Liver (tissue), 9 donors: ENCODE data around the gene SCP2D1. TPM values are rescaled to one million over a fixed set of nuclear protein-coding genes. Genes with fewer than 3 reads are reported as not detected.

Source experiments
- DNase-seq: peaks from one replicate; pipeline ENCODE4 v3.0.0-alpha.2; 2017; ENCODE audit warnings: low spot score
- H3K27ac ChIP-seq, 2 donors: one replicate each; pipeline ENCODE4 v1.7.0; 2013; ENCODE audit warnings: inconsistent platforms in 2 of 2, low read length in 2 of 2, control low read depth in 1 of 2, low read depth in 1 of 2, mild to moderate bottlenecking in 1 of 2
- H3K27me3 ChIP-seq, 4 donors: one replicate each; pipeline versions ENCODE4 v1.6.1 to v1.7.0; 2013; ENCODE audit warnings: low read length in 3 of 4, inconsistent platforms in 1 of 4, mild to moderate bottlenecking in 1 of 4, moderate library complexity in 1 of 4; ENCODE audit not compliant: control insufficient read depth in 4 of 4, insufficient read depth in 4 of 4
- H3K36me3 ChIP-seq, 4 donors: one replicate each; pipeline versions ENCODE4 v1.6.1 to v1.7.0; 2013; ENCODE audit warnings: low read length in 3 of 4, mild to moderate bottlenecking in 3 of 4, low read depth in 1 of 4, moderate library complexity in 1 of 4; ENCODE audit not compliant: control insufficient read depth in 4 of 4, insufficient read depth in 3 of 4
- H3K4me1 ChIP-seq, 4 donors: one replicate each; pipeline versions ENCODE4 v1.6.1 to v1.7.0; 2013; ENCODE audit warnings: low read length in 3 of 4, mild to moderate bottlenecking in 3 of 4, moderate library complexity in 1 of 4; ENCODE audit not compliant: control insufficient read depth in 4 of 4, insufficient read depth in 4 of 4
- H3K4me3 ChIP-seq, 3 donors: one replicate each; pipeline versions ENCODE4 v1.6.1 to v1.7.0; 2013; ENCODE audit warnings: low read length in 3 of 3, control low read depth in 1 of 3, low read depth in 1 of 3, mild to moderate bottlenecking in 1 of 3
- H3K9ac ChIP-seq, 2 donors: one replicate each; pipeline ENCODE4 v1.7.0; 2013; ENCODE audit warnings: low read length in 2 of 2, mild to moderate bottlenecking in 2 of 2, moderate library complexity in 2 of 2, control low read depth in 1 of 2, low read depth in 1 of 2
- H3K9me3 ChIP-seq, 4 donors: one replicate each; pipeline versions ENCODE4 v1.6.1 to v1.7.0; 2013; ENCODE audit warnings: low read length in 3 of 4; ENCODE audit not compliant: control insufficient read depth in 4 of 4
- EGR1 ChIP-seq, 2 donors: IDR thresholded peaks; 2 replicates each; pipeline ENCODE4 v1.6.1; 2016 to 2018; ENCODE audit warnings: antibody characterized with exemption in 2 of 2, low read depth in 2 of 2
- HNF4A ChIP-seq, 2 donors: conservative IDR thresholded peaks; 2 replicates each; pipeline ENCODE4 v1.6.1; 2016; ENCODE audit warnings: antibody characterized with exemption in 2 of 2, mild to moderate bottlenecking in 2 of 2
- HNF4G ChIP-seq: IDR thresholded peaks from 2 replicates; pipeline ENCODE4 v1.6.1; 2016; ENCODE audit warnings: antibody characterized with exemption
- NR2F2 ChIP-seq: IDR thresholded peaks from 2 replicates; pipeline ENCODE4 v1.6.1; 2016; ENCODE audit warnings: antibody characterized with exemption
- RXRA ChIP-seq, 2 donors: IDR thresholded peaks; 2 replicates each; pipeline ENCODE4 v1.6.1; 2017 to 2018; ENCODE audit warnings: antibody characterized with exemption in 2 of 2, mild to moderate bottlenecking in 1 of 2
- YY1 ChIP-seq: IDR thresholded peaks from 2 replicates; pipeline ENCODE4 v1.6.1; 2016; ENCODE audit warnings: antibody characterized with exemption, mild to moderate bottlenecking
- WGBS: extraction: QIAGEN DNeasy Blood & Tissue Kit; methylation state at CpG from one replicate; pipeline ENCODE4 v1.1.7; 2013; 5-methylcytosine and 5-hydroxymethylcytosine counted together
- polyA plus RNA-seq, 2 donors: library from polyadenylated mRNA; stranded (reverse) in 1 of 2; unstranded in 1 of 2; fragments of 200-250 nt in 1 of 2; fragments of >200 nt in 1 of 2; fragmentation: Nextera tagmentation in 1 of 2; extraction: Ambion mirVana in 1 of 2; gene quantifications; one replicate each; pipeline versions ENCODE4 v1.2.1 to v1.2.3, GENCODE V29; 2013 to 2015
- total RNA-seq, 2 donors: library from RNA; depleted of rRNA; stranded (reverse); fragments of >200 nt; gene quantifications; one replicate each; pipeline ENCODE4 v1.2.3, GENCODE V29; 2014
- TF ChIP-seq, protein P1 (sequence below): IDR thresholded peaks from 2 replicates; pipeline ENCODE4 v1.6.1; 2016; ENCODE audit warnings: antibody characterized with exemption, mild to moderate bottlenecking
- TF ChIP-seq, protein P2 (sequence below): fragments of 150-350 bp; IDR thresholded peaks from 2 replicates; pipeline ENCODE4 v1.5.1; 2017; ENCODE audit warnings: improper control_type of control experiment, low read depth, low read length; ENCODE audit not compliant: missing input control
- TF ChIP-seq, protein P3 (sequence below): IDR thresholded peaks from 2 replicates; pipeline ENCODE4 v1.6.1; 2016; ENCODE audit warnings: antibody characterized with exemption
- TF ChIP-seq, protein P4 (sequence below): IDR thresholded peaks from 2 replicates; pipeline ENCODE4 v1.6.1; 2016; ENCODE audit warnings: antibody characterized with exemption
- donor health status: healthy.
- donor health status: healthy.
- donor health status: healthy.
- donor health status: healthy.
- donor health status: healthy.

Gene SCP2D1
- total and polyA plus RNA-seq, 4 donors = not detected

DNA sequence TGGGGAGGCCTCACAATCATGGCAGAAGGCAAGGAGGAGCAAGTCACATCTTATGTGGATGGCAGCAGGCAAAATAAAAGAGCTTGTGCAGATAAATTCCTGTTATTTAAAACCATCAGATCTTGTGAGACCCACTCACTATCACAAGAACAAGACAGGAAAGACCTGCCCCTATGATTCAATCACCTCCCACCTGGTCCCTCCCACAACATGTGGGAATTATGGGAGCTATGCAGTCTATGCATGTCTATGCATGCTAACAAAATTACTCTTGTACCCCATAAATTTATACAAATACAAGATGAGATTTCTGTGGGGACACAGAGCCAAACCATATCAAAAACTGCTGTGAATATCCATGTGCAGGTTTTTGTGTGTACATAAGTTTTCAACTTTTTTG, 25.6 kb upstream of the SCP2D1 start (continued):
- TF ChIP-seq, protein P1, sequence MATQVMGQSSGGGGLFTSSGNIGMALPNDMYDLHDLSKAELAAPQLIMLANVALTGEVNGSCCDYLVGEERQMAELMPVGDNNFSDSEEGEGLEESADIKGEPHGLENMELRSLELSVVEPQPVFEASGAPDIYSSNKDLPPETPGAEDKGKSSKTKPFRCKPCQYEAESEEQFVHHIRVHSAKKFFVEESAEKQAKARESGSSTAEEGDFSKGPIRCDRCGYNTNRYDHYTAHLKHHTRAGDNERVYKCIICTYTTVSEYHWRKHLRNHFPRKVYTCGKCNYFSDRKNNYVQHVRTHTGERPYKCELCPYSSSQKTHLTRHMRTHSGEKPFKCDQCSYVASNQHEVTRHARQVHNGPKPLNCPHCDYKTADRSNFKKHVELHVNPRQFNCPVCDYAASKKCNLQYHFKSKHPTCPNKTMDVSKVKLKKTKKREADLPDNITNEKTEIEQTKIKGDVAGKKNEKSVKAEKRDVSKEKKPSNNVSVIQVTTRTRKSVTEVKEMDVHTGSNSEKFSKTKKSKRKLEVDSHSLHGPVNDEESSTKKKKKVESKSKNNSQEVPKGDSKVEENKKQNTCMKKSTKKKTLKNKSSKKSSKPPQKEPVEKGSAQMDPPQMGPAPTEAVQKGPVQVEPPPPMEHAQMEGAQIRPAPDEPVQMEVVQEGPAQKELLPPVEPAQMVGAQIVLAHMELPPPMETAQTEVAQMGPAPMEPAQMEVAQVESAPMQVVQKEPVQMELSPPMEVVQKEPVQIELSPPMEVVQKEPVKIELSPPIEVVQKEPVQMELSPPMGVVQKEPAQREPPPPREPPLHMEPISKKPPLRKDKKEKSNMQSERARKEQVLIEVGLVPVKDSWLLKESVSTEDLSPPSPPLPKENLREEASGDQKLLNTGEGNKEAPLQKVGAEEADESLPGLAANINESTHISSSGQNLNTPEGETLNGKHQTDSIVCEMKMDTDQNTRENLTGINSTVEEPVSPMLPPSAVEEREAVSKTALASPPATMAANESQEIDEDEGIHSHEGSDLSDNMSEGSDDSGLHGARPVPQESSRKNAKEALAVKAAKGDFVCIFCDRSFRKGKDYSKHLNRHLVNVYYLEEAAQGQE = no peak
- no peak for TF ChIP-seq YY1

DNA sequence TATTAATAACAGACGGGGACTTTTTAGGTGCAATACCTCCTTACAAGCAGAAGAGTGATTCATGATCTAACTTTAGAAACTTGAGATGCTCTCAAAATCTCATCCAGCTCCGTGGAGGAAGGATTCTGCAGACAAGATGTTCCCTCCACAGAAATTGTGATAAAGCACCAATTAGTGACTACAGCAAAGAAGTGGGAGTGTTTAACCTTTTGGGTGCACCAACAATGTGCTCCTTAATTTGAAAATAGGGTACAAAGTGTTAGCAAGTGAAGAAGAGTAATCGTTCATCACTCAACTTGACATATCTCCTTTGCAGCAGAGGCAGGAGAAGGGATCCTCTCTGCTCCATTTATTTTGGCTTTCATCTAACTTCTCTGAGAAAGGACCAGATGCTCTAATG, 22.8 kb upstream of the SCP2D1 start:
- Histone ChIP-seq H3K27me3 (no peaks in the 10 kb centered on the region), H3K27ac (no peak overlapping the region), H3K36me3 (peaks cover 0 to 2% (median 0%) of the 10 kb centered on the region in 4 donors), H3K9me3 (no peaks in the 10 kb centered on the region), H3K4me3 (no peak overlapping the region), H3K4me1 (peaks cover 0 to 10% (median 3%) of the 10 kb centered on the region in 4 donors), H3K9ac (no peak overlapping the region)
- 58% methylated on average over 3 of the region's 3 CpGs for WGBS
- TF ChIP-seq HNF4G (no peak), EGR1 (IDR thresholded peaks at IDR 0.05; ENCODE audit: low read depth in 2 of 2) (no peak), NR2F2 (no peak), RXRA (IDR thresholded peaks at IDR 0.05) (no peak), HNF4A (conservative IDR thresholded peaks at IDR 0.05) (no peak)
- TF ChIP-seq, protein P2, sequence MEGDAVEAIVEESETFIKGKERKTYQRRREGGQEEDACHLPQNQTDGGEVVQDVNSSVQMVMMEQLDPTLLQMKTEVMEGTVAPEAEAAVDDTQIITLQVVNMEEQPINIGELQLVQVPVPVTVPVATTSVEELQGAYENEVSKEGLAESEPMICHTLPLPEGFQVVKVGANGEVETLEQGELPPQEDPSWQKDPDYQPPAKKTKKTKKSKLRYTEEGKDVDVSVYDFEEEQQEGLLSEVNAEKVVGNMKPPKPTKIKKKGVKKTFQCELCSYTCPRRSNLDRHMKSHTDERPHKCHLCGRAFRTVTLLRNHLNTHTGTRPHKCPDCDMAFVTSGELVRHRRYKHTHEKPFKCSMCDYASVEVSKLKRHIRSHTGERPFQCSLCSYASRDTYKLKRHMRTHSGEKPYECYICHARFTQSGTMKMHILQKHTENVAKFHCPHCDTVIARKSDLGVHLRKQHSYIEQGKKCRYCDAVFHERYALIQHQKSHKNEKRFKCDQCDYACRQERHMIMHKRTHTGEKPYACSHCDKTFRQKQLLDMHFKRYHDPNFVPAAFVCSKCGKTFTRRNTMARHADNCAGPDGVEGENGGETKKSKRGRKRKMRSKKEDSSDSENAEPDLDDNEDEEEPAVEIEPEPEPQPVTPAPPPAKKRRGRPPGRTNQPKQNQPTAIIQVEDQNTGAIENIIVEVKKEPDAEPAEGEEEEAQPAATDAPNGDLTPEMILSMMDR = no peak
- TF ChIP-seq, protein P1 = no peak
- TF ChIP-seq, protein P3, sequence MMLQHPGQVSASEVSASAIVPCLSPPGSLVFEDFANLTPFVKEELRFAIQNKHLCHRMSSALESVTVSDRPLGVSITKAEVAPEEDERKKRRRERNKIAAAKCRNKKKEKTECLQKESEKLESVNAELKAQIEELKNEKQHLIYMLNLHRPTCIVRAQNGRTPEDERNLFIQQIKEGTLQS = no peak
- TF ChIP-seq, protein P4, sequence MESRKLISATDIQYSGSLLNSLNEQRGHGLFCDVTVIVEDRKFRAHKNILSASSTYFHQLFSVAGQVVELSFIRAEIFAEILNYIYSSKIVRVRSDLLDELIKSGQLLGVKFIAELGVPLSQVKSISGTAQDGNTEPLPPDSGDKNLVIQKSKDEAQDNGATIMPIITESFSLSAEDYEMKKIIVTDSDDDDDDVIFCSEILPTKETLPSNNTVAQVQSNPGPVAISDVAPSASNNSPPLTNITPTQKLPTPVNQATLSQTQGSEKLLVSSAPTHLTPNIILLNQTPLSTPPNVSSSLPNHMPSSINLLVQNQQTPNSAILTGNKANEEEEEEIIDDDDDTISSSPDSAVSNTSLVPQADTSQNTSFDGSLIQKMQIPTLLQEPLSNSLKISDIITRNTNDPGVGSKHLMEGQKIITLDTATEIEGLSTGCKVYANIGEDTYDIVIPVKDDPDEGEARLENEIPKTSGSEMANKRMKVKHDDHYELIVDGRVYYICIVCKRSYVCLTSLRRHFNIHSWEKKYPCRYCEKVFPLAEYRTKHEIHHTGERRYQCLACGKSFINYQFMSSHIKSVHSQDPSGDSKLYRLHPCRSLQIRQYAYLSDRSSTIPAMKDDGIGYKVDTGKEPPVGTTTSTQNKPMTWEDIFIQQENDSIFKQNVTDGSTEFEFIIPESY = no peak
- no peak for DNase-seq
